GM23248 (cell line): Measurements from ENCODE around the gene NECAB3. TPM values are rescaled to one million over a fixed set of nuclear protein-coding genes. Genes with fewer than 3 reads are reported as not detected.

ENCODE experiments used
- DNase-seq: peaks from one replicate; pipeline ENCODE4 v3.0.0-alpha.2; 2015
- H2AFZ ChIP-seq: fragments of 200-600 bp; sonication (generic); 2 replicates; pipeline ENCODE4 v1.6.1; 2016; ENCODE audit warnings: antibody characterized with exemption
- H3F3A ChIP-seq: fragments of 200-600 bp; sonication (generic); 2 replicates; pipeline ENCODE4 v1.6.1; 2016; ENCODE audit warnings: mild to moderate bottlenecking, antibody characterized with exemption, mixed run types; ENCODE audit not compliant: insufficient read depth
- H3K27ac ChIP-seq: fragments of 200-600 bp; sonication (generic); 2 replicates; pipeline ENCODE4 v1.5.1; 2016; ENCODE audit warnings: mild to moderate bottlenecking
- H3K27me3 ChIP-seq: fragments of 200-600 bp; sonication (generic); replicated peaks from 2 replicates; pipeline ENCODE4 v1.6.1; 2016; ENCODE audit warnings: mild to moderate bottlenecking; ENCODE audit not compliant: insufficient read depth
- H3K36me3 ChIP-seq: fragments of 200-600 bp; sonication (generic); 2 replicates; pipeline ENCODE4 v1.6.1; 2016; ENCODE audit warnings: low read depth, mild to moderate bottlenecking
- H3K4me1 ChIP-seq: fragments of 200-600 bp; sonication (generic); 2 replicates; pipeline ENCODE4 v1.6.1; 2016; ENCODE audit warnings: mild to moderate bottlenecking; ENCODE audit not compliant: insufficient read depth
- H3K4me2 ChIP-seq: fragments of 200-600 bp; sonication (generic); one replicate; pipeline ENCODE4 v1.6.1; 2016; ENCODE audit warnings: mild to moderate bottlenecking; ENCODE audit not compliant: unreplicated experiment
- H3K4me3 ChIP-seq: fragments of 200-600 bp; sonication (generic); 2 replicates; pipeline ENCODE4 v1.5.1; 2016; ENCODE audit warnings: mild to moderate bottlenecking
- H3K79me2 ChIP-seq: fragments of 200-600 bp; sonication (generic); 2 replicates; pipeline ENCODE4 v1.6.1; 2016; ENCODE audit warnings: mild to moderate bottlenecking; ENCODE audit not compliant: insufficient read depth
- H3K9ac ChIP-seq: fragments of 200-600 bp; sonication (generic); 2 replicates; pipeline ENCODE4 v1.6.1; 2016; ENCODE audit warnings: mild to moderate bottlenecking
- H3K9me2 ChIP-seq: fragments of 200-600 bp; sonication (generic); 2 replicates; pipeline ENCODE4 v1.6.1; 2016; ENCODE audit warnings: mixed run types, mild to moderate bottlenecking, moderate library complexity; ENCODE audit not compliant: insufficient read depth
- H3K9me3 ChIP-seq: fragments of 200-600 bp; sonication (generic); one replicate; pipeline ENCODE4 v1.6.1; 2017; ENCODE audit warnings: low read depth
- H4K20me1 ChIP-seq: fragments of 200-600 bp; sonication (generic); 2 replicates; pipeline ENCODE4 v1.6.0; 2016; ENCODE audit not compliant: insufficient read depth
- EZH2 ChIP-seq: fragments of 200-600 bp; sonication (generic); IDR thresholded peaks from 2 replicates; pipeline ENCODE4 v1.6.1; 2018; ENCODE audit warnings: antibody characterized with exemption, mild to moderate bottlenecking; ENCODE audit not compliant: insufficient read depth, poor library complexity, severe bottlenecking
- EZH2phosphoT487 ChIP-seq: fragments of 200-600 bp; sonication (generic); IDR thresholded peaks from 2 replicates; pipeline ENCODE4 v1.6.1; 2018; ENCODE audit warnings: antibody characterized with exemption, moderate library complexity, mild to moderate bottlenecking, low read depth; ENCODE audit not compliant: insufficient read depth
- WGBS, 2 experiments: methylation state at CpG; one replicate each; pipeline ENCODE4 v1.1.6; 2015 to 2017; ENCODE audit warnings: low lambda C conversion rate in 2 of 2, low coverage in 1 of 2; ENCODE audit errors: missing lambda C conversion rate in 2 of 2; 5-methylcytosine and 5-hydroxymethylcytosine counted together
- in situ Hi-C: fragments of 300-500 bp; cut with MboI; formaldehyde crosslinking; loops from 2 replicates; pipeline ENCODE4 v1.15.0; 2020
- polyA plus RNA-seq: library from polyadenylated mRNA; unstranded; fragments of >200 nt; fragmentation: Nextera tagmentation; extraction: Ambion mirVana; gene quantifications from 2 replicates; pipeline ENCODE4 v1.2.1, GENCODE V29; 2016
- total RNA-seq: library from RNA; depleted of rRNA; stranded (reverse); fragments of >200 nt; shearing (Covaris generic); gene quantifications from 2 replicates; pipeline ENCODE4 v1.2.3, GENCODE V29; 2014

NECAB3 gene
- total and polyA plus RNA-seq, 2 experiments from 2014 or later: 11.0 to 27.1 TPM

- Histone ChIP-seq H3K9me3 (no peaks in the 10 kb centered on the region), H3K36me3 (no peaks in the 10 kb centered on the region), H3K9ac (no peak overlapping the region), H4K20me1 (no peaks in the 10 kb centered on the region), H3F3A (0 out of 2 replicates have a peak, but pooled peaks cover under 1% of the 10 kb centered on the region), H3K27ac (no peak overlapping the region), H3K27me3 (no peaks in the 10 kb centered on the region), H3K9me2 (no peaks in the 10 kb centered on the region), H2AFZ (no peak overlapping the region), H3K4me3 (no peak overlapping the region), H3K79me2 (peaks cover 22% of the 10 kb centered on the region), H3K4me2 (no peak overlapping the region), H3K4me1 (peaks cover 12% of the 10 kb centered on the region)
- WGBS, 2 experiments: 98 to 100% methylated on average over 2 of the region's 2 CpGs
- TF ChIP-seq EZH2 (no peak), EZH2phosphoT487 (no peak)
- DNase-seq: peak; percentile 50
- in situ Hi-C loops: no loop called here
Measured at GRCh38 chr20:33680686-33681085, 6.5 kb upstream of the NECAB3 start.

GRCh38 chr20:33679758-33680485 is 5.7 kb upstream of the NECAB3 start:
- 83% methylated on average over 20 of the region's 20 CpGs for WGBS, 2 experiments
- no peak overlapping the region for H2AFZ ChIP-seq
- peaks cover 18% of the 10 kb centered on the region for H3K79me2 ChIP-seq
- H3K4me2 ChIP-seq: no peak overlapping the region
- TF ChIP-seq EZH2phosphoT487: no peak
- no peak for TF ChIP-seq EZH2
- no peak overlapping the region for H3K9ac ChIP-seq
- no peaks in the 10 kb centered on the region for H3K36me3 ChIP-seq
- H3K4me3 ChIP-seq: no peak overlapping the region
- no peaks in the 10 kb centered on the region for H3K9me2 ChIP-seq
- H3K9me3 ChIP-seq: no peaks in the 10 kb centered on the region
- peaks cover 8% of the 10 kb centered on the region for H3F3A ChIP-seq
- peaks cover 13% of the 10 kb centered on the region for H3K4me1 ChIP-seq
- H3K27ac ChIP-seq: no peak overlapping the region
- in situ Hi-C loops: no loop called here
- H3K27me3 ChIP-seq: no peaks in the 10 kb centered on the region
- no peak for DNase-seq
- no peaks in the 10 kb centered on the region for H4K20me1 ChIP-seq

GRCh38 chr20:33677991-33678702 is 3.9 kb upstream of the NECAB3 start:
- Histone ChIP-seq H3K4me2 (no peak overlapping the region), H3K9me2 (no peaks in the 10 kb centered on the region), H3F3A (peaks cover 14% of the 10 kb centered on the region), H3K36me3 (no peaks in the 10 kb centered on the region), H3K27ac (no peak overlapping the region), H3K4me3 (no peak overlapping the region), H3K9ac (no peak overlapping the region), H3K9me3 (no peaks in the 10 kb centered on the region), H3K79me2 (peaks cover 14% of the 10 kb centered on the region), H3K27me3 (no peaks in the 10 kb centered on the region), H4K20me1 (no peaks in the 10 kb centered on the region), H3K4me1 (peaks cover 18% of the 10 kb centered on the region), H2AFZ (no peak overlapping the region)
- DNase-seq: no peak
- 47 to 48% methylated on average over 13 to 15 of the region's 15 CpGs for WGBS, 2 experiments
- TF ChIP-seq EZH2phosphoT487 (no peak), EZH2 (no peak)
- in situ Hi-C loops: no loop called here

GRCh38 chr20:33676652-33677645 is 2.7 kb upstream of the NECAB3 start:
- no peak overlapping the region for H3K9ac ChIP-seq
- H2AFZ ChIP-seq: no peak overlapping the region
- H3K4me1 ChIP-seq: peaks cover 29% of the 10 kb centered on the region
- in situ Hi-C loops: no loop called here
- no peaks in the 10 kb centered on the region for H3K9me2 ChIP-seq
- H3K27ac ChIP-seq: no peak overlapping the region
- WGBS, 2 experiments: 93 to 96% methylated on average over 18 to 31 of the region's 31 CpGs
- H3K79me2 ChIP-seq: peaks cover 20% of the 10 kb centered on the region
- no peak for DNase-seq
- H3F3A ChIP-seq: peaks cover 14% of the 10 kb centered on the region
- no peaks in the 10 kb centered on the region for H3K9me3 ChIP-seq
- H4K20me1 ChIP-seq: no peaks in the 10 kb centered on the region
- no peaks in the 10 kb centered on the region for H3K27me3 ChIP-seq
- no peak overlapping the region for H3K4me2 ChIP-seq
- no peaks in the 10 kb centered on the region for H3K36me3 ChIP-seq
- no peak overlapping the region for H3K4me3 ChIP-seq
- no peak for TF ChIP-seq EZH2phosphoT487
- no peak for TF ChIP-seq EZH2
